Transverse colon (tissue), 4 donors: ENCODE measurements around the gene ANO7. TPM values are rescaled to one million over a fixed set of nuclear protein-coding genes. Genes with fewer than 3 reads are reported as not detected.

Experiments
- DNase-seq: peaks from one replicate; pipeline ENCODE4 v3.0.0-alpha.2; 2019
- H3K27ac ChIP-seq, 4 donors: fragments of 200-600 bp; sonication (generic); 2 replicates each; pipeline ENCODE4 v1.5.1; 2016 to 2018; ENCODE audit warnings: inconsistent platforms in 4 of 4
- H3K27me3 ChIP-seq: fragments of 200-600 bp; sonication (generic); 2 replicates; pipeline ENCODE4 v1.5.1; 2017; ENCODE audit warnings: inconsistent platforms
- H3K36me3 ChIP-seq, 4 donors: fragments of 200-600 bp; sonication (generic); 2 replicates each; pipeline ENCODE4 v1.5.1; 2017 to 2019; ENCODE audit warnings: inconsistent platforms in 4 of 4
- H3K4me1 ChIP-seq, 4 donors: fragments of 200-600 bp; sonication (generic); 2 replicates each; pipeline ENCODE4 v1.5.1; 2017 to 2020; ENCODE audit warnings: inconsistent platforms in 4 of 4
- H3K4me3 ChIP-seq, 4 donors: fragments of 200-600 bp; sonication (generic); 1 replicate in 1 of 4; 2 replicates in 3 of 4; pipeline versions ENCODE4 v1.5.1 to v1.6.1; 2017 to 2019; ENCODE audit warnings: inconsistent platforms in 4 of 4
- H3K9me3 ChIP-seq, 2 donors: fragments of 200-600 bp; sonication (generic); 2 replicates each; pipeline ENCODE4 v1.5.1; 2017 to 2019; ENCODE audit warnings: inconsistent platforms in 2 of 2
- EP300 ChIP-seq: sonication (generic); formaldehyde crosslinking; IDR thresholded peaks from one replicate; pipeline ENCODE4 v1.6.1; 2017; ENCODE audit warnings: antibody characterized with exemption, low read depth
- POLR2A ChIP-seq: fragments of 450-650 bp; IDR thresholded peaks from one replicate; pipeline ENCODE4 v1.6.1; 2016; ENCODE audit warnings: antibody characterized with exemption, mild to moderate bottlenecking, moderate library complexity
- POLR2AphosphoS5 ChIP-seq, 3 donors: sonication (generic); formaldehyde crosslinking; IDR thresholded peaks; one replicate each; pipeline ENCODE4 v1.6.1; 2016; ENCODE audit warnings: antibody characterized with exemption in 3 of 3
- WGBS, 2 donors: methylation state at CpG; one replicate each; pipeline ENCODE4 v1.1.5; 2018; ENCODE audit warnings: low coverage in 1 of 2; 5-methylcytosine and 5-hydroxymethylcytosine counted together
- in situ Hi-C, 4 donors: fragments of 200-750 bp; cut with MboI; loops; one replicate each; pipeline versions ENCODE4 v1.15.0 to v1.15.1; 2017; ENCODE audit warnings: low sequenced_read_pairs in 3 of 4, low pct_ligation_motif_present in 1 of 4, low pct_unique_long_range_greater_than_20kb in 1 of 4
- intact Hi-C: fragments of 100-400 bp; cut with DNase I; formaldehyde crosslinking; loops from one replicate; pipeline ENCODE4 v1.15.1; 2023; ENCODE audit warnings: low total_unique reads
- total RNA-seq, 4 donors: library from RNA; depleted of rRNA; stranded (reverse); fragments of >200 nt; gene quantifications; one replicate each; pipeline ENCODE4 v1.1.0, GENCODE V29; 2016
- TF ChIP-seq, protein P1 (sequence below), 5 experiments: fragments of 200-600 bp in 3 of 5; fragments of 450-650 bp in 2 of 5; sonication (generic) in 3 of 5; IDR thresholded peaks; 1 replicate in 2 of 5; 2 replicates in 3 of 5; pipeline ENCODE4 v1.5.1; 2016 to 2017; ENCODE audit warnings: antibody characterized with exemption in 5 of 5, inconsistent platforms in 3 of 5, mild to moderate bottlenecking in 2 of 5, moderate library complexity in 1 of 5

Gene ANO7
- total RNA-seq, 4 donors from 2014 or later: 37.2 to 202 (median 71.0) TPM

DNA sequence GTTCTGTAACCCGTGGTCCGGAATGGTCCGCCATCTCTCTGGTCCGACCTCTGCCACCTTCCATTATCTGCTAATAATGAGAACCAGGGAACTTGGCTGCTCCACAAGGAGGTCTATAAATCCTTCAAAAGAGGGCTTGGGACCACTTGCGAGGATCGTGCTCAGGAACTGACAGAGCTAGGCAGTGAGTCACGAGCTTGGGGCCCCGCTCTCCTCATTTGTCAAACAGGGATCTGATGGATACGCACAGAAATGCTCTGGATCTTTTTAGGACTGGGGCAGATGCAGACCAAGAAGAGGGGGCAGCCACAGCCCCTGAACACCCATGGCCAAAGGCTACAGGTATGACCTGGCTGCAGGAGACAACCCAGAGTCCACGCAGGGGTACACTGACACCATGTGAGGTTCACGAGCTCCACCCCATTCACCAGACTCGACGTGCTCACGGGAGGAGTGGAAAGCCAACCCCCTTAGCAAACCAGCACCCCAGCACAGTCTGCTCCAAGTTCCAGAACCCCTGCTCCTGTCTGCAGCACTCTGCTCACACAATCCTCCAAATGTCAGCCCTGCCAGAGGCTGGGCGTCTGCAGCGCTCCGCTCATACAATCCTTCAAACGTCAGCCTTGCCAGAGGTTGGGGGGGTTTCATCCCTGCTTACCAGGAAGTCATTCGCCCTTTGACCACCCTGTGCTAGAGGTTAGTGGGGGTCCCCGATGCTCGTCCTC, 45.8 kb downstream of the ANO7 start:
- 88 to 91% methylated on average over 3 to 21 of the region's 21 CpGs for WGBS, 2 donors
- H3K27me3 ChIP-seq: no peaks in the 10 kb centered on the region
- H3K9me3 ChIP-seq: no peaks in the 10 kb centered on the region
- H3K27ac ChIP-seq: no peak overlapping the region
- no peaks in the 10 kb centered on the region for H3K4me1 ChIP-seq
- no peak for TF ChIP-seq EP300
- TF ChIP-seq POLR2AphosphoS5 (IDR thresholded peaks at IDR 0.05): no peak
- TF ChIP-seq, protein P1, sequence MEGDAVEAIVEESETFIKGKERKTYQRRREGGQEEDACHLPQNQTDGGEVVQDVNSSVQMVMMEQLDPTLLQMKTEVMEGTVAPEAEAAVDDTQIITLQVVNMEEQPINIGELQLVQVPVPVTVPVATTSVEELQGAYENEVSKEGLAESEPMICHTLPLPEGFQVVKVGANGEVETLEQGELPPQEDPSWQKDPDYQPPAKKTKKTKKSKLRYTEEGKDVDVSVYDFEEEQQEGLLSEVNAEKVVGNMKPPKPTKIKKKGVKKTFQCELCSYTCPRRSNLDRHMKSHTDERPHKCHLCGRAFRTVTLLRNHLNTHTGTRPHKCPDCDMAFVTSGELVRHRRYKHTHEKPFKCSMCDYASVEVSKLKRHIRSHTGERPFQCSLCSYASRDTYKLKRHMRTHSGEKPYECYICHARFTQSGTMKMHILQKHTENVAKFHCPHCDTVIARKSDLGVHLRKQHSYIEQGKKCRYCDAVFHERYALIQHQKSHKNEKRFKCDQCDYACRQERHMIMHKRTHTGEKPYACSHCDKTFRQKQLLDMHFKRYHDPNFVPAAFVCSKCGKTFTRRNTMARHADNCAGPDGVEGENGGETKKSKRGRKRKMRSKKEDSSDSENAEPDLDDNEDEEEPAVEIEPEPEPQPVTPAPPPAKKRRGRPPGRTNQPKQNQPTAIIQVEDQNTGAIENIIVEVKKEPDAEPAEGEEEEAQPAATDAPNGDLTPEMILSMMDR (IDR thresholded peaks at IDR 0.05): no peak
- H3K36me3 ChIP-seq: peaks cover 0 to 91% (median 50%) of the 10 kb centered on the region in 4 donors
- DNase-seq: no peak
- H3K4me3 ChIP-seq: no peak overlapping the region
- intact Hi-C loops: no loop called here
- in situ Hi-C loops: no loop called here

DNA sequence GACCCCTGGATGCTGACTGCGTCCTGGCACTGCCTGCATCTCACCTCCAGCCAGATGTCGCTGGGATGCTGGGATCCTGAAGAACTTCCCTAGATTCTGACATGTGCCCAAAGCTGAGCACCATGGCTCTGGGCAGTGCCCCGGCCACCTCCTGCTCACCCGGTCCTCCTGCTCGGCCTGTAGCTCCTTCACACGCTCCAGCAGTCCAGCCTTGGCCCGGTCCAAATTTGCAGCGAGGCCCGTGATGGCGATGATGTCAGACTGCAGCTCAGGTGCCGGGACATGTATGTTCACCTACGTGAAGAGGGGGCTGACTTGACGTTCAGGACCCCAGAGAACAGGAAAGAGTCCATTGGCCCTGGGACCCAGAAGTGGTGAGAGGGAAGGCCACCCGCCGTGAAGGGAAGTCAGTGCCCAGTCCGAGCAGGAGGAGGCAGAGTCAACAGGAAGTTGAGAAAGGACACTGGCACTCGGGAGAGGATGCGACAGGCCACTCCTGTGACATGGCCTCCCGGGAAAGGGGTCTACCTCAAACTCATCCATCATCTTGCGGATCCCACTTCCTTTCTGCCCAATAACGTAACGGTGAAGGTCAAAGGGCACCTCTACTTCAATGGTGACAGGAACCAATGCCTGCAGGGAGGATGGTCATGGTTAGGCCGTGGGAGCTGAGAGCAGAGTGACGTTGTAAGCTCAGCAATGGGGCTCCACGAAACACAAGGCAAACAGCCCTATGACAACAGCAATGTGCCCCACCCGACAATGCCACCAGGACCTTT, 46.7 kb downstream of the ANO7 start:
- Histone ChIP-seq H3K4me1 (no peaks in the 10 kb centered on the region), H3K36me3 (peaks cover 0 to 91% (median 51%) of the 10 kb centered on the region in 4 donors), H3K4me3 (no peak overlapping the region), H3K9me3 (no peaks in the 10 kb centered on the region), H3K27me3 (no peaks in the 10 kb centered on the region), H3K27ac (no peak overlapping the region)
- 83 to 87% methylated on average over 8 to 24 of the region's 26 CpGs for WGBS, 2 donors
- intact Hi-C loops: no loop called here
- TF ChIP-seq POLR2AphosphoS5 (IDR thresholded peaks at IDR 0.05) (no peak), POLR2A (no peak), EP300 (no peak)
- TF ChIP-seq, protein P1 (IDR thresholded peaks at IDR 0.05): no peak
- no peak for DNase-seq
- in situ Hi-C loops: no loop called here

DNA sequence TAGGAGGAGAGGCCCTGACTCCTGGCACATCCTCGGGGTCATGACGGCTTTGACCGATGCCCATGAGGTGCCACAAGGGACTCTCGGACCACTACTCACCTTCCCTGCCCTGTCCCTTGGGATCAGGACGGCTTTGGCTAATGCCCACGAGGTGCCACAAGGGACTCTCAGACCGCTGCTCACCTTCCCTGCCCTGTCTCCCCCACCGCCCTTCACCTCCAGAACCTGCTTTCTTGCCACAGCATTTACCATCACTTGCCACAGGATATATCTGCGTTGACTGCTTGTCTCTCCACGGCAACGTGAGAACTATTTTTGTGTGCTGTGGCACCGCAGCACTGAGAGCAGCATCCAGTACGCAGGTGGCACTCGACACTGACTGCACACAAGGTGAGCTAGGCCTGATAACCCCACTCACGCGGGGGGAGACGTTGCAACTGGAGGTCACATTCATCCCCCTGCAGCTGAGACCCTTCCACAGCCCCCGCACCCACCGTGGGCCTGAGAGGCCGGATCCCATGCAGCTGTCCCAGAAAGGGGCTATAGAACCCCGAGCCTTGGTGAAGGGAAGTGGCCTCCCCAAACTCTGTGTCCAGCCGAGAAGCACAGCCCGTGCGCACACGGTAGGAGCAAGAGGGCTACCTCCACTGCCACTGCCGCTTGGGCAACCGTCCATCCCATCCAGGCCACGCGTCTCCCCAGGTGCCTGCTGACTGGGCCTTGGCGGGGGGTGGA, 47.5 kb downstream of the ANO7 start:
- no peak for DNase-seq
- Histone ChIP-seq H3K4me3 (no peak overlapping the region), H3K4me1 (no peaks in the 10 kb centered on the region), H3K9me3 (no peaks in the 10 kb centered on the region), H3K27me3 (no peaks in the 10 kb centered on the region), H3K36me3 (peaks cover 0 to 91% (median 50%) of the 10 kb centered on the region in 4 donors), H3K27ac (no peak overlapping the region)
- TF ChIP-seq POLR2A (no peak), POLR2AphosphoS5 (IDR thresholded peaks at IDR 0.05) (no peak), EP300 (no peak)
- TF ChIP-seq, protein P1 (IDR thresholded peaks at IDR 0.05): no peak
- WGBS, 2 donors: 92 to 100% methylated on average over 1 to 30 of the region's 30 CpGs
- in situ Hi-C loops: no loop called here
- intact Hi-C loops: no loop called here

DNA sequence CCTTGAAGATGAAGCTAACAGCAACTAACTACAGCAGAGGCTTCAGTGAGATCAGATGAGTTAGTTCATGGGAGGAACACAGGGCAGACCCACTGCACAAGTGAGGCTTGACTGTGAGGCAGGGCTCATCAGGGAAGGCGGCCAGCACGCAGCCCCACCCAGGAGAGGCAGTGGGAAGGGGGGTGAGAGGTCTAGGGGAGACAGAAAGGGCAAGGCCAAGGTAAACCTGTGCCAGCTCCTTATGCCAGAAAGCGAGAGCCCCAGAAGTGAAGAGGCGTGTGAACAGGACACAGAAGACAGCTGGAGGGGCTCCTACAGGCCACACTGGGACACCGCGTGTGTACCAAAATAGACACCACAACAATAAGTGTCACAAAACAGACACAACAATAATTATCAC, 48.6 kb downstream of the ANO7 start:
- no peaks in the 10 kb centered on the region for H3K9me3 ChIP-seq
- in situ Hi-C loops (no loop called here), intact Hi-C loops (no loop called here)
- WGBS, 2 donors: 87 to 92% methylated on average over 6 of the region's 6 CpGs
- H3K4me3 ChIP-seq: no peak overlapping the region
- H3K27ac ChIP-seq: no peak overlapping the region
- H3K27me3 ChIP-seq: no peaks in the 10 kb centered on the region
- H3K4me1 ChIP-seq: no peaks in the 10 kb centered on the region
- no peak for TF ChIP-seq POLR2AphosphoS5 (IDR thresholded peaks at IDR 0.05)
- TF ChIP-seq EP300: no peak
- no peak for TF ChIP-seq POLR2A
- TF ChIP-seq, protein P1 (IDR thresholded peaks at IDR 0.05): no peak
- no peak for DNase-seq
- peaks cover 0 to 96% (median 52%) of the 10 kb centered on the region in 4 donors for H3K36me3 ChIP-seq
